HCT116 (cell line): ENCODE results near the gene ZNF286A.

Experiments
- ELF1 ChIP-seq: IDR thresholded peaks from 2 replicates; pipeline ENCODE4 v1.6.1; 2012; ENCODE audit warnings: low read depth, borderline replicate concordance
- EZH2 ChIP-seq: fragments of 200-600 bp; sonication (generic); IDR thresholded peaks from 2 replicates; pipeline ENCODE4 v1.6.1; 2017; ENCODE audit warnings: antibody characterized with exemption, mixed run types
- SP1 ChIP-seq: IDR thresholded peaks from 2 replicates; pipeline ENCODE4 v1.6.1; 2012; ENCODE audit warnings: low read depth
- TF ChIP-seq, protein P1 (sequence below), 3 experiments: fragments of 200-600 bp in 1 of 3; sonication (generic) in 1 of 3; IDR thresholded peaks in 2 of 3; conservative IDR thresholded peaks in 1 of 3; 2 replicates each; pipeline ENCODE4 v1.5.1; 2012 to 2017; ENCODE audit warnings: low read depth in 2 of 3, low read length in 2 of 3, antibody characterized with exemption in 1 of 3, borderline replicate concordance in 1 of 3, control low read depth in 1 of 3, mild to moderate bottlenecking in 1 of 3, mixed read lengths in 1 of 3, mixed run types in 1 of 3, moderate library complexity in 1 of 3; ENCODE audit not compliant: insufficient read depth in 1 of 3

DNA sequence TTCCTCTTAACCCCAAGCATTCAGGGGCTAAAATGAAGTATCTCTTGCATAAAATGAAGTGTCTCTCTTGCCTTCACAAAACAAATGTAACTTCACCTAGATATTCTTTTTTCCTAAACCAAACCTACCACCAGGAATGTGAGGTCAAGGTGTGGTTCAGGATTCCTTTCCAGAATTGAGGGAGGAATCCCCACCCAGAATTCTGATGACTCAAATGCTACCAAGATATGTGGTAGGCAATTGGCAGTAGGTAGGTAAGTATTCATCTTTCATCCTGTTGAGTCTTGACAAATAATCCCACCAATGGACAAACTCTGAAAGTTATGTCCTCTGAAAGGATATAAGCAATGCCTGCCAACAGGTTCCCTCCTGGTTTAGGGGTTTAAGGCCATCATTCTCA lies 41.7 kb upstream of the ZNF286A start:
- peak; percentile 55 for TF ChIP-seq SP1
- TF ChIP-seq, protein P1, sequence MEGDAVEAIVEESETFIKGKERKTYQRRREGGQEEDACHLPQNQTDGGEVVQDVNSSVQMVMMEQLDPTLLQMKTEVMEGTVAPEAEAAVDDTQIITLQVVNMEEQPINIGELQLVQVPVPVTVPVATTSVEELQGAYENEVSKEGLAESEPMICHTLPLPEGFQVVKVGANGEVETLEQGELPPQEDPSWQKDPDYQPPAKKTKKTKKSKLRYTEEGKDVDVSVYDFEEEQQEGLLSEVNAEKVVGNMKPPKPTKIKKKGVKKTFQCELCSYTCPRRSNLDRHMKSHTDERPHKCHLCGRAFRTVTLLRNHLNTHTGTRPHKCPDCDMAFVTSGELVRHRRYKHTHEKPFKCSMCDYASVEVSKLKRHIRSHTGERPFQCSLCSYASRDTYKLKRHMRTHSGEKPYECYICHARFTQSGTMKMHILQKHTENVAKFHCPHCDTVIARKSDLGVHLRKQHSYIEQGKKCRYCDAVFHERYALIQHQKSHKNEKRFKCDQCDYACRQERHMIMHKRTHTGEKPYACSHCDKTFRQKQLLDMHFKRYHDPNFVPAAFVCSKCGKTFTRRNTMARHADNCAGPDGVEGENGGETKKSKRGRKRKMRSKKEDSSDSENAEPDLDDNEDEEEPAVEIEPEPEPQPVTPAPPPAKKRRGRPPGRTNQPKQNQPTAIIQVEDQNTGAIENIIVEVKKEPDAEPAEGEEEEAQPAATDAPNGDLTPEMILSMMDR (IDR thresholded peaks at IDR 0.05 in 2 of 3, conservative IDR thresholded peaks at IDR 0.05 in 1 of 3; ENCODE audit: borderline replicate concordance in 1 of 3, insufficient read depth in 1 of 3, low read depth in 2 of 3, low read length in 2 of 3), result no peak
- TF ChIP-seq ELF1, result no peak
- no peak for TF ChIP-seq EZH2
